CD8-positive, alpha-beta memory T cell (primary cell): Measurements from ENCODE around the gene PLIN3. TPM values are rescaled to one million over a fixed set of nuclear protein-coding genes. Genes with fewer than 3 reads are reported as not detected.
A peak's percentile ranks its signal among the peaks of the same experiment; 100 is the strongest.

Experiments used
- CTCF ChIA-PET: fragments of 350-600 bp; sonication (Branson Sonifier 250); formaldehyde crosslinking; loops from one replicate; lab custom pipeline; 2021; ENCODE audit warnings: antibody characterized with exemption; lab: Charles Lee
- POLR2A ChIA-PET: fragments of 350-600 bp; sonication (Branson Sonifier 250); formaldehyde crosslinking; loops from one replicate; lab custom pipeline; 2021; ENCODE audit warnings: antibody characterized with exemption; lab: Charles Lee
- DNase-seq, 5 donors: peaks; one replicate each; pipeline versions ENCODE4 v3.0.0 to v3.0.0-alpha.2; 2020 to 2022; ENCODE audit warnings: mixed read lengths in 1 of 5
- H3K27ac ChIP-seq: one replicate; pipeline ENCODE4 v1.7.0; 2013; ENCODE audit warnings: low read depth, mild to moderate bottlenecking, low read length, moderate library complexity
- H3K27me3 ChIP-seq: 2 replicates; pipeline ENCODE4 v1.7.0; 2013; ENCODE audit warnings: low read length, mild to moderate bottlenecking; ENCODE audit not compliant: insufficient read depth, poor library complexity, severe bottlenecking
- H3K36me3 ChIP-seq: 2 replicates; pipeline ENCODE4 v1.7.0; 2013; ENCODE audit warnings: mild to moderate bottlenecking, low read length, moderate library complexity; ENCODE audit not compliant: insufficient read depth
- H3K4me1 ChIP-seq: 2 replicates; pipeline ENCODE4 v1.7.0; 2013; ENCODE audit warnings: mild to moderate bottlenecking, low read length, moderate library complexity; ENCODE audit not compliant: insufficient read depth
- H3K4me3 ChIP-seq: 2 replicates; pipeline ENCODE4 v1.7.0; 2013; ENCODE audit warnings: mild to moderate bottlenecking, low read length
- H3K9me3 ChIP-seq: 2 replicates; pipeline ENCODE4 v1.7.0; 2013; ENCODE audit warnings: mild to moderate bottlenecking, low read length
- H3K27ac Mint-ChIP-seq, 8 donors: one replicate each; pipeline ENCODE4 v1.8.0; 2020 to 2021; ENCODE audit warnings: mixed read lengths in 8 of 8, mild to moderate bottlenecking in 6 of 8, inconsistent platforms in 3 of 8, moderate library complexity in 3 of 8
- H3K27me3 Mint-ChIP-seq, 2 donors: one replicate each; pipeline ENCODE4 v1.8.0; 2020 to 2021; ENCODE audit warnings: mixed read lengths in 2 of 2, mild to moderate bottlenecking in 1 of 2, moderate library complexity in 1 of 2
- H3K36me3 Mint-ChIP-seq, 3 donors: one replicate each; pipeline ENCODE4 v1.8.0; 2020 to 2021; ENCODE audit warnings: mixed read lengths in 3 of 3, inconsistent platforms in 1 of 3, mild to moderate bottlenecking in 1 of 3
- H3K4me1 Mint-ChIP-seq, 3 donors: one replicate each; pipeline ENCODE4 v1.8.0; 2020 to 2021; ENCODE audit warnings: mixed read lengths in 3 of 3, inconsistent platforms in 1 of 3, mild to moderate bottlenecking in 1 of 3
- H3K4me3 Mint-ChIP-seq, 7 donors: one replicate each; pipeline ENCODE4 v1.8.0; 2020 to 2021; ENCODE audit warnings: mixed read lengths in 7 of 7, mild to moderate bottlenecking in 6 of 7, moderate library complexity in 4 of 7, inconsistent platforms in 2 of 7
- H3K9me3 Mint-ChIP-seq, 5 donors: one replicate each; pipeline ENCODE4 v1.8.0; 2020 to 2022; ENCODE audit warnings: mixed read lengths in 5 of 5, mild to moderate bottlenecking in 3 of 5, moderate library complexity in 2 of 5, inconsistent platforms in 1 of 5
- polyA plus RNA-seq: library from polyadenylated mRNA; unstranded; fragments of 300-500 nt; fragmentation: Illumina TruSeq; gene quantifications from one replicate; pipeline ENCODE4 v1.2.3, GENCODE V29; 2021
- total RNA-seq, 2 experiments: library from RNA; stranded (reverse); gene quantifications; one replicate each; pipeline ENCODE4 v1.2.3, GENCODE V29; 2021

Gene PLIN3, protein sequence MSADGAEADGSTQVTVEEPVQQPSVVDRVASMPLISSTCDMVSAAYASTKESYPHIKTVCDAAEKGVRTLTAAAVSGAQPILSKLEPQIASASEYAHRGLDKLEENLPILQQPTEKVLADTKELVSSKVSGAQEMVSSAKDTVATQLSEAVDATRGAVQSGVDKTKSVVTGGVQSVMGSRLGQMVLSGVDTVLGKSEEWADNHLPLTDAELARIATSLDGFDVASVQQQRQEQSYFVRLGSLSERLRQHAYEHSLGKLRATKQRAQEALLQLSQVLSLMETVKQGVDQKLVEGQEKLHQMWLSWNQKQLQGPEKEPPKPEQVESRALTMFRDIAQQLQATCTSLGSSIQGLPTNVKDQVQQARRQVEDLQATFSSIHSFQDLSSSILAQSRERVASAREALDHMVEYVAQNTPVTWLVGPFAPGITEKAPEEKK
- total RNA-seq (10 to 100 TPM; 12.3 to 15.4 TPM), polyA plus RNA-seq (21.6 TPM)

DNA sequence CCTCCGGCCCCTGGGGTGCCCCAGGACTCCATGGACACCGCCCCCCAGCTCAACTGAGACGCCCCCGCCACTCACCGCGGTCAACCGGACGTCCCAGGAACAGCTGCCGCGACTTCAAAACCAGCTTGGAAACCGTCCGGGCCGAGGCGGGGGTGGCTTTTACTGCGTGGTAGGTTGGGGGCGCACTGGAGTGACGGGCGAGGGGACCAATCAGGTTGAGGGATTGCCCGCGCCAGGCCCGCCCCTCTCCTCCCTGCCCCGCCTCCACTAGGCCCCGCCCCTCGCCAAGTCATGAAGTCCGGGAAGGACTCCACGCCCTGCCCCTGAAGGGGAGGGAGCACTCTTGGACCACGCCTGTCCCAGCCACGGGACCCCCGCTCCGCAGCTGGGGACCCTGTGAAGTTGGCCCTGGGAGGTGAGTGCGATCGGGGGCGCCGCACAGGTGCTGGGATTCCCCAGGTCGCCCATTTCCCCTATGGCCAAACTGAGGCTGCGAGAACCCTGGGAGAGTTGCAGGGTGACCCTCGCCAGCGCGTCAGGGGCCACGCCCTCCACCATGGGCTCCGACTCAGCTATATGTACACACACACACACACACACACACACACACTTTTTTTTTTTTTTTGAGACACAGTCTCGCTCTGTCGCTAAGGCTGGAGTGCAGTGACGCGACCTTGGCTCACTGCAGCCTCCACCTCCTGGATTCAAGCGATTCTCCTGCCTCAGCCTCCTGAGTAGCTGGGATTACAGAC, at the start of gene PLIN3:
Gene PLIN3 (minus strand): TSS at position 134 of the 752 bp plus-strand sequence. CDS start 6,273 bp downstream, outside the sequence.
- Mint-ChIP-seq H3K9me3 (no peaks in the 10 kb centered on the region), H3K4me1 (peaks cover 10 to 18% (median 12%) of the 10 kb centered on the region in 3 donors), H3K36me3 (no peaks in the 10 kb centered on the region), H3K27ac (peak within 1 kb of the TSS; percentile 10 to 88 (median 66)), H3K4me3 (peak within 1 kb of the TSS; percentile 78 to 89 (median 82)), H3K27me3 (no peaks in the 10 kb centered on the region)
- peak within 1 kb of the TSS; percentile 71 for H3K27ac ChIP-seq
- peaks cover 7% of the 10 kb centered on the region for H3K4me1 ChIP-seq
- DNase-seq = peak; percentile 72 to 88 (median 84)
- H3K36me3 ChIP-seq = no peaks in the 10 kb centered on the region
- ChIA-PET POLR2A (interaction anchor here (0.9 to 1.8 kb wide), 3 partner anchors 47 to 101 kb away, joined by 3 to 11 read pairs (median 9); partner anchors contain the start of gene KDM4B), CTCF (interaction anchor here (0.9 to 10.6 kb wide), 8 partner anchors 12 to 164 kb away, joined by 3 to 124 read pairs (median 8); no protein-coding TSS in a partner anchor)
- no peaks in the 10 kb centered on the region for H3K9me3 ChIP-seq
- no peaks in the 10 kb centered on the region for H3K27me3 ChIP-seq
- H3K4me3 ChIP-seq = peak within 1 kb of the TSS; percentile 83

GRCh38 chr19:4916292-4917082, 49.0 kb upstream of the PLIN3 start:
- Mint-ChIP-seq H3K36me3 (peaks cover 6 to 45% (median 6%) of the 10 kb centered on the region in 3 donors), H3K4me1 (peaks cover 32 to 43% (median 35%) of the 10 kb centered on the region in 3 donors)

DNA sequence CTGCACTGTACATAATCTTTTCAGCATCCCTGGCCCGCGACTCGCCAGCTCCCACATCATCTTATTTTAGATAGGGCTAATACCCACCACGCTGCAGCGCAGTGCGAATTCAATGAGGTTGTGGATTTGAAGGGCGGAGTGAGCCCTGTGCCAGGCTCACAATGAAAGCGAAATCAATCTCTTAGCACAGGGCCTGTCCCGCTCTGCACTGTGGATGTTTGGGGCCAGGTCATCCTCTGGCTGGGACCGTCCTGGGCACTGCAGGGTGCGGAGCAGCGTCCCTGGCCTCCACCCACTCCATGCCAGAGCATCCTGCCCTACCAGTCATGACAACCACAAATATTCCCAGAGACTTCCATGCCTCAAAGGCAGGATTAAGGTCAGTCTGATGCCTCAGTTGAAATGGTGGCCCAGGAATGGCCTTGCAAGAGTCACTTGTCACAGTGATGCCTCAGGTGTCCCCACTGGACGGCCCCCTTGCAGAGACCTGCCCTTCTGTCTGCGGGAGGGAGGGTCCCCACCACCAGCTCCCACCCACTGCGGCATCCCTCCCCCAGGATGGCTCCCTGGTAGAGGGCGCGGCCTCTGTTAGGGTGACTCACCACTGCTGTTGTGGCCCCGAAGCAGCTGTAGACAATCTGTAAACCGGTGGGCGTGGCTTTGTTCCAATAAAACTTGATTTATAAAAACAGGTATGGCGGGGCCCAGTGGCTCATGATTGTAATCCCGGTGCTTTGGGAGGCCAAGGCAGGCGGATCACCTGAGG, 47.5 kb upstream of the PLIN3 start:
- peaks cover 57% of the 10 kb centered on the region for H3K4me1 ChIP-seq
- ChIA-PET POLR2A (interaction anchor here (1.2 to 8.8 kb wide), 2 partner anchors 48 to 55 kb away, joined by 9 to 128 read pairs; partner anchors contain the start of genes KDM4B and PLIN3), CTCF (interaction anchor here (0.9 to 8.3 kb wide), 5 partner anchors 46 to 113 kb away, joined by 3 to 124 read pairs (median 52); partner anchors contain the start of genes KDM4B and PLIN3)
- Mint-ChIP-seq H3K9me3 (no peaks in the 10 kb centered on the region), H3K4me3 (peak overlapping the region; percentile 97 to 100 (median 99)), H3K27ac (peak overlapping the region; percentile 95 to 100 (median 98)), H3K27me3 (peaks cover 0 to 2% of the 10 kb centered on the region in 2 donors), H3K36me3 (peaks cover 6 to 45% (median 6%) of the 10 kb centered on the region in 3 donors), H3K4me1 (peaks cover 45 to 55% (median 47%) of the 10 kb centered on the region in 3 donors)
- no peaks in the 10 kb centered on the region for H3K9me3 ChIP-seq
- H3K36me3 ChIP-seq = no peaks in the 10 kb centered on the region
- peak; percentile 62 to 90 (median 76) for DNase-seq
- no peaks in the 10 kb centered on the region for H3K27me3 ChIP-seq
- peak overlapping the region; percentile 81 for H3K27ac ChIP-seq
- H3K4me3 ChIP-seq = peak overlapping the region; percentile 97

More at GRCh38 chr19:4916292-4917082, 49.0 kb upstream of the PLIN3 start:
- H3K4me3 ChIP-seq = peak overlapping the region; percentile 97
- POLR2A ChIA-PET = interaction anchor here (0.5 to 8.8 kb wide), 22 partner anchors 8 to 1881 kb away, joined by 3 to 128 read pairs (median 3); partner anchors contain the start of genes DPP9, FEM1A, KDM4B and NDUFA11
- DNase-seq = peak; percentile 42 to 71 (median 47)
- no peaks in the 10 kb centered on the region for H3K27me3 ChIP-seq
- CTCF ChIA-PET = interaction anchor here (0.6 to 8.3 kb wide), 7 partner anchors 13 to 125 kb away, joined by 3 to 124 read pairs (median 6); partner anchors contain the start of genes FEM1A, KDM4B and PLIN3
- H3K4me1 ChIP-seq = peaks cover 44% of the 10 kb centered on the region
- H3K9me3 Mint-ChIP-seq = no peaks in the 10 kb centered on the region
- peak overlapping the region; percentile 97 to 100 (median 99) for H3K4me3 Mint-ChIP-seq
- H3K36me3 ChIP-seq = no peaks in the 10 kb centered on the region
- peak overlapping the region; percentile 95 to 100 (median 98) for H3K27ac Mint-ChIP-seq
- peak overlapping the region; percentile 81 for H3K27ac ChIP-seq
- peaks cover 0 to 2% of the 10 kb centered on the region in 2 donors for H3K27me3 Mint-ChIP-seq
- no peaks in the 10 kb centered on the region for H3K9me3 ChIP-seq

GRCh38 chr19:4913996-4914735, 46.7 kb upstream of the PLIN3 start:
- DNase-seq = peak; percentile 21 to 78 (median 50)
- Histone ChIP-seq H3K9me3 (no peaks in the 10 kb centered on the region), H3K4me1 (peaks cover 58% of the 10 kb centered on the region), H3K4me3 (peak overlapping the region; percentile 97), H3K36me3 (no peaks in the 10 kb centered on the region), H3K27me3 (no peaks in the 10 kb centered on the region), H3K27ac (peak overlapping the region; percentile 81)
- ChIA-PET CTCF (interaction anchor here (0.9 to 8.3 kb wide), 8 partner anchors 45 to 123 kb away, joined by 3 to 124 read pairs (median 26); partner anchors contain the start of genes FEM1A, KDM4B and PLIN3), POLR2A (interaction anchor here (0.6 to 8.8 kb wide), 6 partner anchors 41 to 190 kb away, joined by 3 to 128 read pairs (median 4); partner anchors contain the start of genes DPP9, KDM4B and PLIN3)
- H3K27me3 Mint-ChIP-seq = peaks cover 0 to 2% of the 10 kb centered on the region in 2 donors
- H3K27ac Mint-ChIP-seq = peak overlapping the region; percentile 95 to 100 (median 98)
- H3K36me3 Mint-ChIP-seq = peaks cover 6 to 45% (median 6%) of the 10 kb centered on the region in 3 donors
- H3K9me3 Mint-ChIP-seq = no peaks in the 10 kb centered on the region
- H3K4me1 Mint-ChIP-seq = peaks cover 45 to 55% (median 47%) of the 10 kb centered on the region in 3 donors
- peak overlapping the region; percentile 97 to 100 (median 99) for H3K4me3 Mint-ChIP-seq

- H3K36me3 Mint-ChIP-seq = peaks cover 6 to 51% (median 6%) of the 10 kb centered on the region in 3 donors
- CTCF ChIA-PET = interaction anchor here (1.0 to 8.3 kb wide), 17 partner anchors 9 to 121 kb away, joined by 3 to 124 read pairs (median 6); partner anchors contain the start of genes ARRDC5, FEM1A, KDM4B and PLIN3
Measured at GRCh38 chr19:4911786-4912672, 44.6 kb upstream of the PLIN3 start.

More at GRCh38 chr19:4911786-4912672, 44.6 kb upstream of the PLIN3 start:
- peak; percentile 51 to 78 (median 65) for DNase-seq
- Histone ChIP-seq H3K27ac (peak overlapping the region; percentile 10), H3K4me1 (peaks cover 69% of the 10 kb centered on the region), H3K9me3 (no peaks in the 10 kb centered on the region), H3K27me3 (no peaks in the 10 kb centered on the region), H3K4me3 (peak overlapping the region; percentile 73), H3K36me3 (no peaks in the 10 kb centered on the region)
- H3K27ac Mint-ChIP-seq = peak overlapping the region; percentile 87 to 96 (median 94)
- POLR2A ChIA-PET = interaction anchor here (0.5 to 8.8 kb wide), 5 partner anchors 29 to 121 kb away, joined by 4 to 128 read pairs (median 5); partner anchors contain the start of genes FEM1A and KDM4B
- peak overlapping the region; percentile 88 to 100 (median 99) for H3K4me3 Mint-ChIP-seq
- H3K27me3 Mint-ChIP-seq = peaks cover 0 to 4% of the 10 kb centered on the region in 2 donors
- no peaks in the 10 kb centered on the region for H3K9me3 Mint-ChIP-seq
- peaks cover 54 to 72% (median 55%) of the 10 kb centered on the region in 3 donors for H3K4me1 Mint-ChIP-seq
